LoVo (cell line): ENCODE data around the gene MASP1.

Source experiments
- DNase-seq: peaks from one replicate; pipeline ENCODE4 v3.0.0-alpha.2; 2016; ENCODE audit warnings: low spot score

The MASP1 gene

GRCh38 chr3:187293516-187294430, 2.2 kb upstream of the MASP1 start:
- no peak for DNase-seq

GRCh38 chr3:187292631-187293515, 1.3 kb upstream of the MASP1 start:
- DNase-seq = no peak

- DNase-seq = no peak
Observed at GRCh38 chr3:187292181-187292580, 644 bp upstream of the MASP1 start.

GRCh38 chr3:187291001-187291511, 481 bp downstream of the MASP1 start:
- DNase-seq = no peak

- DNase-seq = no peak
Observed at GRCh38 chr3:187290503-187290902, 1.0 kb downstream of the MASP1 start.

GRCh38 chr3:187288855-187289605, 2.5 kb downstream of the MASP1 start:
- DNase-seq = no peak

- DNase-seq = no peak
Observed at GRCh38 chr3:187288131-187288854, 3.2 kb downstream of the MASP1 start.

GRCh38 chr3:187287256-187287655, 4.3 kb downstream of the MASP1 start:
- DNase-seq = no peak

- DNase-seq = no peak
Observed at GRCh38 chr3:187286467-187287059, 5.0 kb downstream of the MASP1 start.

GRCh38 chr3:187281191-187281714, 10.3 kb downstream of the MASP1 start:
- no peak for DNase-seq

- no peak for DNase-seq
Observed at GRCh38 chr3:187280644-187281043, 10.9 kb downstream of the MASP1 start.

GRCh38 chr3:187277129-187277462, 14.4 kb downstream of the MASP1 start:
- DNase-seq = no peak

GRCh38 chr3:187276397-187277128, 15.0 kb downstream of the MASP1 start:
- no peak for DNase-seq

- no peak for DNase-seq
Observed at GRCh38 chr3:187274977-187275338, 16.6 kb downstream of the MASP1 start.

GRCh38 chr3:187274315-187274976, 17.1 kb downstream of the MASP1 start:
- no peak for DNase-seq

GRCh38 chr3:187271582-187271981, 20.0 kb downstream of the MASP1 start:
- DNase-seq = no peak

- no peak for DNase-seq
Observed at GRCh38 chr3:187269486-187269885, 22.1 kb downstream of the MASP1 start.

- DNase-seq = no peak
Observed at GRCh38 chr3:187267306-187267705, 24.2 kb downstream of the MASP1 start.

GRCh38 chr3:187266691-187267090, 24.8 kb downstream of the MASP1 start:
- DNase-seq = no peak
